ENCODE results near the gene ANXA10.
"Not testable (repeated sequence)": the region's sequence is repeated elsewhere in the genome, so short reads cannot be mapped to it uniquely, and the experiment has no call there.

ANXA10 gene

DNA sequence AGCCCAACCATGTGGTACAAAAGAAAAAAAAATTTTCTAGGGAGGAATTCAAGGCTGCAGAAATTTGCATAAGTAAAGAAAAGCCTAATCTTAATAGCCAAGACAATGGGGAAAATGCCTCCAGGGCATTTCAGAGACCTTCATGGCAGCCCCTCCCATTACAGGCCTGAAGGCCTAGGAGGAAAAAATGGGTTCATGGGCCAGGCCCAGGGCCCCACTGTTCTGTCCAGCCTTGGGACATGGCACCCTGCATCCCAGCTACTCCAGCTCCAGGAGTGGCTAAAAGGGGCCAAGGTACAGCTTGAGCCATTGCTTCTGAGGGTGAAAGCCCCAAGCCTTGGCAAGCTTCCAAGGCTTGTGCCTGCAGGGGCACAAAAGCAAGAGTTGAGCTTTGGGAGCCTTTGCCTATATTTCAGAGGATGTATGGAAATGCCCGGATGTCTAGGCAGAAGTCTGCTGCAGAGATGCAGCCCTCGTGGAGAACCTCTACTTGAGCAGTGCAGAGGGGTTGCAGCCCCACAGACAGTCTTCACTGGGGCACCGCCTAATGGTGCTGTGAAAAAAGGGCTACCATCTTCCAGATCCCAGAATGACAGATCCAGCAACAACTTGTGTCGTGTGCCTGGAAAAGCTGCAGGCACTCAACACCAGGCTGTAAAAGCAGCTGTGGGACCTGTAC is 111.0 kb downstream of the ANXA10 start:
- TF ChIP-seq POLR2A (IDR thresholded peaks at IDR 0.05; ENCODE audit: low read length) (no peak), GATA1 (IDR thresholded peaks at IDR 0.05; ENCODE audit: low read depth, low read length) (no peak)
- peak in 1 of 2 experiments; percentile 17 for DNase-seq

GRCh38 chr4:168208957-168209614 is 116.7 kb downstream of the ANXA10 start:
- no peak for DNase-seq
- TF ChIP-seq GATA1 (IDR thresholded peaks at IDR 0.05; ENCODE audit: low read depth, low read length) (no peak), POLR2A (IDR thresholded peaks at IDR 0.05; ENCODE audit: low read length) (no peak)

- TF ChIP-seq GATA1 (IDR thresholded peaks at IDR 0.05; ENCODE audit: low read depth, low read length), result no peak
- no peak for TF ChIP-seq POLR2A (IDR thresholded peaks at IDR 0.05; ENCODE audit: low read length)
- no peak for DNase-seq
These were observed 120.3 kb downstream of the ANXA10 start for GRCh38 chr4:168212656-168213055.

DNA sequence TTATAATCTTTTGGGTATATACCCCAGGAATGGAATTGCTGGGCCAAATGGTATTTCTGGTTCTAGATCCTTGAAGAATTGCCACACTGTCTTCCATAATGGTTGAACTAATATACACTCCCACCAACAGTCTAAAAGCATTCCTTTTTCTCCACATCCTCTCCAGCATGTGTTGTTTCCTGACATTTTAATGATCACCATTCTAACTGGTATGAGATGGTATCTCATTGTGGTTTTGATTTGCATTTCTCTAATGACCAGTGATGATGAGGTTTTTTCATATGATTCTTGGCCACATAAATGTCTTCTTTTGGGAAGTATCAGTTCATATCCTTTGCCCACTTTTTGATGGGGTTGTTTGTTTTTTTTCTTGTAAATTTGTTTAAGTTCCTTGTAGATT is 121.2 kb downstream of the ANXA10 start:
- DNase-seq, result not testable (repeated sequence)

GRCh38 chr4:168218645-168219044 is 126.3 kb downstream of the ANXA10 start:
- TF ChIP-seq GATA1 (IDR thresholded peaks at IDR 0.05; ENCODE audit: low read depth, low read length) (no peak), POLR2A (IDR thresholded peaks at IDR 0.05; ENCODE audit: low read length) (no peak)
- peak; percentile 2 to 20 for DNase-seq

- TF ChIP-seq GATA1 (IDR thresholded peaks at IDR 0.05; ENCODE audit: low read depth, low read length), result no peak
- TF ChIP-seq POLR2A (IDR thresholded peaks at IDR 0.05; ENCODE audit: low read length), result no peak
- no peak for DNase-seq
These were observed 128.6 kb downstream of the ANXA10 start for GRCh38 chr4:168220893-168221292.

GRCh38 chr4:168221301-168221700 is 129.0 kb downstream of the ANXA10 start:
- DNase-seq, result peak; percentile 13 to 28
- TF ChIP-seq POLR2A (IDR thresholded peaks at IDR 0.05; ENCODE audit: low read length), result no peak
- TF ChIP-seq GATA1 (IDR thresholded peaks at IDR 0.05; ENCODE audit: low read depth, low read length), result no peak
